Endothelial cell (in vitro differentiated cells): ENCODE results near the gene OSCP1. TPM values are rescaled to one million over a fixed set of nuclear protein-coding genes. Genes with fewer than 3 reads are reported as not detected.
A peak's percentile ranks its signal among the peaks of the same experiment; 100 is the strongest.

Experiments
- DNase-seq: peaks from one replicate; pipeline ENCODE4 v3.0.0; 2021; ENCODE audit warnings: low spot score
- H3K27ac Mint-ChIP-seq: one replicate; pipeline ENCODE4 v1.8.0; 2021; ENCODE audit warnings: mixed read lengths, inconsistent platforms; ENCODE audit not compliant: unreplicated experiment
- H3K27me3 Mint-ChIP-seq: one replicate; pipeline ENCODE4 v1.8.0; 2021; ENCODE audit warnings: mild to moderate bottlenecking, moderate library complexity, mixed read lengths, inconsistent platforms; ENCODE audit not compliant: unreplicated experiment
- H3K36me3 Mint-ChIP-seq: one replicate; pipeline ENCODE4 v1.8.0; 2021; ENCODE audit warnings: mild to moderate bottlenecking, low read depth, mixed read lengths, inconsistent platforms; ENCODE audit not compliant: unreplicated experiment
- H3K4me1 Mint-ChIP-seq: one replicate; pipeline ENCODE4 v1.8.0; 2021; ENCODE audit warnings: mild to moderate bottlenecking, mixed read lengths, inconsistent platforms; ENCODE audit not compliant: unreplicated experiment
- H3K4me3 Mint-ChIP-seq: one replicate; pipeline ENCODE4 v1.8.0; 2021; ENCODE audit warnings: mild to moderate bottlenecking, mixed read lengths, inconsistent platforms; ENCODE audit not compliant: unreplicated experiment
- H3K9me3 Mint-ChIP-seq: one replicate; pipeline ENCODE4 v1.8.0; 2021; ENCODE audit warnings: mixed read lengths, inconsistent platforms; ENCODE audit not compliant: unreplicated experiment
- total RNA-seq: library from RNA; stranded (reverse); fragmentation: NEBNext Ultra II Directional; extraction: Animal tissue kit (Norgen Biotek cat#: 25700); gene quantifications from one replicate; pipeline ENCODE4 v1.2.1, GENCODE V29; 2021; ENCODE audit not compliant: unreplicated experiment
- TF ChIP-seq, protein P1 (sequence below): fragments of 200-600 bp; sonication (generic); IDR thresholded peaks from one replicate; pipeline ENCODE4 v1.5.0; 2021; ENCODE audit warnings: antibody characterized with exemption; ENCODE audit not compliant: unreplicated experiment

Gene OSCP1
- total RNA-seq, 1 donor from 2014 or later: 5.1 TPM

DNA sequence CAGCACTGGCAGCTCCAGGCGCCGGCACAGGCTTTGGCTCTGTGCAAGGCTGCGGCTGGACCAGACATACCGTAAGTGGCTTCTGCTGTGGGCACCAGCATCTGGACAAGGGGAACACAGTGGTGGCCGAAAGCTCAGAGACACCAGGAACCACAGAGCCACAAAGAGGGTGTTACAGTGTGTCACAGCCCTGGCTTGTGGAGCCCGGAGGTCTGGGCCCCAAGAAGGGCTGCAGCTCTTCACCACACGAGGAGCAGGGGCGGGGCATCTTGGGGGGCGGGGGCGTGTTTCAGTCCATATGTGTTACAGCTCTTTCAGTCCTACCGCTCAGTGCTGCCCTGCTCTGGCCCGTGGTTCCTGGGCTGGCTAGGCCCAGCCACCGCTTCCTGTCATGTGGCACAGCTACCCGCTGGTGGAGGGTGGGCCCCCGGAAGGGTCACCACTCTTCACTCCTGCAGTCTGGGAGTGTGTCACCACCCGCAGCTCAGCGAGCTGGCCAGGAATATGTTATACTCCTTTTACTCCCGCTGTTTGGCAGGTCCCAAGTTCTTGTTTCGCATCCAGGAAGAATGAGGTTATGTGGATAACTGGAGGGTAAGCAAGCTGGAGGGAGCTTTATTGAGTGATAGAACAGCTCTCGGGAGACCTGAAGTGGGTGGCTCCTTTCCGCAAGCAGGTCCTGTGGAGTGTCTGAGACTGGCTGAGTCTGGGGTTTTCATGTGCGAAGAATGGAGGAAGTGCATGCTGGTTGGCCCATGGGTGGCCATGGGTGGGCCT lies 49.2 kb downstream of the OSCP1 start:
- H3K4me3 Mint-ChIP-seq: no peak overlapping the region
- peaks cover 5% of the 10 kb centered on the region for H3K36me3 Mint-ChIP-seq
- DNase-seq: peak; percentile 19
- peaks cover 5% of the 10 kb centered on the region for H3K27me3 Mint-ChIP-seq
- H3K9me3 Mint-ChIP-seq: no peaks in the 10 kb centered on the region
- peaks cover 27% of the 10 kb centered on the region for H3K4me1 Mint-ChIP-seq
- H3K27ac Mint-ChIP-seq: no peak overlapping the region
- TF ChIP-seq, protein P1, sequence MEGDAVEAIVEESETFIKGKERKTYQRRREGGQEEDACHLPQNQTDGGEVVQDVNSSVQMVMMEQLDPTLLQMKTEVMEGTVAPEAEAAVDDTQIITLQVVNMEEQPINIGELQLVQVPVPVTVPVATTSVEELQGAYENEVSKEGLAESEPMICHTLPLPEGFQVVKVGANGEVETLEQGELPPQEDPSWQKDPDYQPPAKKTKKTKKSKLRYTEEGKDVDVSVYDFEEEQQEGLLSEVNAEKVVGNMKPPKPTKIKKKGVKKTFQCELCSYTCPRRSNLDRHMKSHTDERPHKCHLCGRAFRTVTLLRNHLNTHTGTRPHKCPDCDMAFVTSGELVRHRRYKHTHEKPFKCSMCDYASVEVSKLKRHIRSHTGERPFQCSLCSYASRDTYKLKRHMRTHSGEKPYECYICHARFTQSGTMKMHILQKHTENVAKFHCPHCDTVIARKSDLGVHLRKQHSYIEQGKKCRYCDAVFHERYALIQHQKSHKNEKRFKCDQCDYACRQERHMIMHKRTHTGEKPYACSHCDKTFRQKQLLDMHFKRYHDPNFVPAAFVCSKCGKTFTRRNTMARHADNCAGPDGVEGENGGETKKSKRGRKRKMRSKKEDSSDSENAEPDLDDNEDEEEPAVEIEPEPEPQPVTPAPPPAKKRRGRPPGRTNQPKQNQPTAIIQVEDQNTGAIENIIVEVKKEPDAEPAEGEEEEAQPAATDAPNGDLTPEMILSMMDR: no peak

DNA sequence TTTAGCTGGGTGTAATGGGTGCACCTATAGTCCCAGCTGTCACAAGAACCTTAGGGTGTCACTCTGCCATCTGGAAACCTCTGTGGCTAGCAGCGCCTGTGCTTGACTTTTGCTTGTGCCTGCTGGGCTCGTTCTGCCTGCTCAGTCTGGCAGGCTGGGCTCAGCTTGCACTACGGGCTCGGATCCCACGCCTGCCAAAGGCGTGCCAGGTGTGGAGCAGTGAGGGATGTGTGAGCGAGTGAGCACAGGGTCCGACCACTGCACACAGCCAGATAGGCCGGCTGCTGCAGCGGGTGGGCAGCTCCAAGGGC lies 49.8 kb downstream of the OSCP1 start:
- peaks cover 27% of the 10 kb centered on the region for H3K4me1 Mint-ChIP-seq

GRCh38 chr1:36398370-36398977 lies 51.8 kb downstream of the OSCP1 start:
- TF ChIP-seq, protein P1: no peak
- peak overlapping the region; percentile 98 for H3K4me3 Mint-ChIP-seq
- no peak for DNase-seq
- H3K27me3 Mint-ChIP-seq: peaks cover 3% of the 10 kb centered on the region
- peaks cover 5% of the 10 kb centered on the region for H3K36me3 Mint-ChIP-seq
- peak overlapping the region; percentile 93 for H3K27ac Mint-ChIP-seq
- no peaks in the 10 kb centered on the region for H3K9me3 Mint-ChIP-seq
- H3K4me1 Mint-ChIP-seq: peaks cover 22% of the 10 kb centered on the region

More for the DNA sequence above, 49.8 kb downstream of the OSCP1 start:
- peaks cover 5% of the 10 kb centered on the region for H3K36me3 Mint-ChIP-seq
- H3K27ac Mint-ChIP-seq: no peak overlapping the region
- H3K9me3 Mint-ChIP-seq: no peaks in the 10 kb centered on the region
- no peak overlapping the region for H3K4me3 Mint-ChIP-seq
- TF ChIP-seq, protein P1: no peak
- peaks cover 5% of the 10 kb centered on the region for H3K27me3 Mint-ChIP-seq
- DNase-seq: no peak

DNA sequence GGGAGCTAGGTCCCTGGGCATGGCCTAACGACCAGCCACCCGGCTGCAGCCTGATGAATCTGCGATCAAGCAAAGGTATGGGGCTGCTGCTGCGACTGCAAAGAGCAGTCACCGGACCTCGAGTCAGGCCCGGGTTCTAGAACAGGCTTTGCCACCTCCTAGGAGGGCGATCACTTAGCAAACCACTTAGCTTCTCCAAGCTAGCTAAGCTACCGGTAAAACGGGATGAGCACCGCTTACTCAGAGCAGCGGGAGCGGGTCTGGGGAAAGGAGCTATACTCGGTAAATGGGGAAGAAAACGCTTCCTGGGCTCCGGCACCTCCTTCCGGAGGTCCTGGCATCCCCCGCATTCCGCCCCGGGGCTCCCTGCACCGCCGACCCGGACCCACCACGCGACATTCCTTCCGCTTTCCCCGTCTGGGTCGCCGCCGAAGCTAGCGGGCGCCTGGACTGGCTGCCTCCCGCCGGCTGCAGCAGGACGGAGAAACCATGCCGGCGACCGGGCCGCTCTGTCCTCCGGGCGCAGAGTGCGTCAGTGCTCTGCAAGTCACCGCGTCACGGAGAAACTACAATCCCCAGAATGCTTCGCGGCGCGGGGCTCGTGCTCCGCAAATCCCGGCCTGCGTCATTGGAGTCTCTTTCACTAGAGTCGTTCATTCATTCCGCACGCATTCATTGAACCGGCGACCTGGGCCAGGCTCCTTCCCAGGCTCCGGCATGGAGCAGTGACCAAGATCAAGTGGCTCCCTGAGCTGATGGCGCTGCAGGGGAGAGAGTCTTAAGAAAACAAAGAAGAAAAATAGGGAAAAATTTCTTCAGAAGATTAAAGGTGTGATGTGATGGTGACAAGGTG lies 52.6 kb downstream of the OSCP1 start, which contains the start of gene LSM10:
Gene LSM10 (minus strand): TSS at position 531 of the 853 bp plus-strand sequence. CDS start 3,779 bp downstream, outside the sequence.
- Mint-ChIP-seq H3K27ac (peak within 1 kb of the TSS; percentile 93), H3K4me3 (peak within 1 kb of the TSS; percentile 98), H3K36me3 (peaks cover 11% of the 10 kb centered on the region), H3K9me3 (no peaks in the 10 kb centered on the region), H3K4me1 (peaks cover 22% of the 10 kb centered on the region), H3K27me3 (peaks cover 5% of the 10 kb centered on the region)
- TF ChIP-seq, protein P1: no peak
- DNase-seq: peak; percentile 89
